ENCODE data around the gene THEMIS.

The THEMIS gene

DNA sequence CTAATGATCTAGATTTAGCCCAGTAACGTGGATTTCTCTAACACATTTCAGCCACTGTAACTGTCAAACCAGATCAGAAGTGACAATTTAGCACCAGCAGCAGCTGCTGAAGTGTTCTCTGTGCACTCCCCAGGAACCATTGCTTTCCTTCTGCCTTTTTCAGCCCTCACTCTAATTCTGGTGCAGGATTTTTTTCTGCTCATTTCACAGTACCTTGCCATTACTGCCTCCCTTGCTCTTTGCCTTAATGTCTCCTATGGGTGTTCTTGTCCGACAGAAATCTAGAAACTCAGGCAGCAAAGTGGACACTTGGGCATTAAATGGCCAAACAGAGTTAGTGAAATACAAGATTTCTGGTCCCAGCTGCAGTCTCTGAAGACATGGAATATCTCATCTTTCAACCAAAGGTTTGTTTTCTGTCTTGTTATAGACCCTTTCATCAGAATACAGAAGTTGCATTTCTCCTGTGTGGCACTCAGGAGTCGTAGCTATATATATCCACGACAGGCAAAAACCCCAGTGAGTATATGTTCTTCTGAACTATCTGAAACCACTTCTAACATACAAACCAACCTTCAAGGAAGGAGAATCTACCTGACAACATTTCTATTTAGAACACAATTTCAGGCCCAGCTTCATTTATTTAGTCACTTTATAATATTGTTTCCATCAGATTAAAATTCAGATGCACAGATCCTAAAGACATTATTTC lies 92.9 kb downstream of the THEMIS start:
- H3K4me3 ChIP-seq (replicated peaks; ENCODE audit: low read depth, low read length), result no peak overlapping the region
- DNase-seq (ENCODE audit: extremely low read depth, low read depth), result no peak
- TF ChIP-seq, protein P1, sequence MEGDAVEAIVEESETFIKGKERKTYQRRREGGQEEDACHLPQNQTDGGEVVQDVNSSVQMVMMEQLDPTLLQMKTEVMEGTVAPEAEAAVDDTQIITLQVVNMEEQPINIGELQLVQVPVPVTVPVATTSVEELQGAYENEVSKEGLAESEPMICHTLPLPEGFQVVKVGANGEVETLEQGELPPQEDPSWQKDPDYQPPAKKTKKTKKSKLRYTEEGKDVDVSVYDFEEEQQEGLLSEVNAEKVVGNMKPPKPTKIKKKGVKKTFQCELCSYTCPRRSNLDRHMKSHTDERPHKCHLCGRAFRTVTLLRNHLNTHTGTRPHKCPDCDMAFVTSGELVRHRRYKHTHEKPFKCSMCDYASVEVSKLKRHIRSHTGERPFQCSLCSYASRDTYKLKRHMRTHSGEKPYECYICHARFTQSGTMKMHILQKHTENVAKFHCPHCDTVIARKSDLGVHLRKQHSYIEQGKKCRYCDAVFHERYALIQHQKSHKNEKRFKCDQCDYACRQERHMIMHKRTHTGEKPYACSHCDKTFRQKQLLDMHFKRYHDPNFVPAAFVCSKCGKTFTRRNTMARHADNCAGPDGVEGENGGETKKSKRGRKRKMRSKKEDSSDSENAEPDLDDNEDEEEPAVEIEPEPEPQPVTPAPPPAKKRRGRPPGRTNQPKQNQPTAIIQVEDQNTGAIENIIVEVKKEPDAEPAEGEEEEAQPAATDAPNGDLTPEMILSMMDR (IDR thresholded peaks at IDR 0.05; ENCODE audit: low read depth, low read length, missing control alignments), result no peak

DNA sequence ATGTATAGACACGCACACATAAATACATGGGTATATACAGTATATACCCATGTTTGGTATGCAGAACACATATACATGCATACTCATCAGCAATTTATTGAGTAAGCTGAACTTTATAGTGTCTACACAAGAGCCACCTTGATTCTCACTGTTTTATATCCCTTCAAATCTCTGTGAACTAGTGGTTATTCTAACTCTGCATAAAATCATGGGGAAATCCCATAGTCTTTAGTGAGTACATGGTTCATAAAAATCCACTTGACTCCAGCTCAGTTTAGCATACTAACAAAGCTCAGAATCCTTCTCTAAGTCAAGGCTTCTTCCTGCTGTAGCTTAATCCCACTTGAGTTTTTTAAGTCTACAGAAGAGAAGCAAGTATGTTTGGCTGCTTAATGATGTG lies 104.1 kb downstream of the THEMIS start:
- no peak overlapping the region for H3K4me3 ChIP-seq (replicated peaks; ENCODE audit: low read depth, low read length)
- TF ChIP-seq, protein P1 (IDR thresholded peaks at IDR 0.05; ENCODE audit: low read depth, low read length, missing control alignments), result no peak
- no peak for DNase-seq (ENCODE audit: extremely low read depth, low read depth)

DNA sequence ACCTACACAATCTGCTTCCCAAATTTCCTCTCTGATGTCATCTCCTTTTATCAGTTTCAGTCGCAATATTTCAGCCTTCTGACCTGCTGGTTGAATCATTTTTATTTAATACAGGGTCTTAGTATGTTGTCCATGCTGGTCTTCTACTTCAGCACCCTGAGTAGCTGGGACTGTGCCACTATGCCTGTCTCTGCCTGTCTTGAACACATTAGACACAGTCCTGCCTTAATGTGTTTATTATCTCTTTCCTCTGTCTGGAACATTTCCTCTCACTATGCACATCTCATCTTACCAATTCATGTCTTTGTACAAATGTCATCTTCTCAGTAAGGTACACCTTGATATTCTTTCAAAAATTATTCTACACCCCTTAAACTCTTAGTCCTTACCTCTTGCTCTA lies 106.5 kb downstream of the THEMIS start:
- no peak for DNase-seq (ENCODE audit: extremely low read depth, low read depth)
- TF ChIP-seq, protein P1 (IDR thresholded peaks at IDR 0.05; ENCODE audit: low read depth, low read length, missing control alignments), result no peak
- H3K4me3 ChIP-seq (replicated peaks; ENCODE audit: low read depth, low read length), result no peak overlapping the region

DNA sequence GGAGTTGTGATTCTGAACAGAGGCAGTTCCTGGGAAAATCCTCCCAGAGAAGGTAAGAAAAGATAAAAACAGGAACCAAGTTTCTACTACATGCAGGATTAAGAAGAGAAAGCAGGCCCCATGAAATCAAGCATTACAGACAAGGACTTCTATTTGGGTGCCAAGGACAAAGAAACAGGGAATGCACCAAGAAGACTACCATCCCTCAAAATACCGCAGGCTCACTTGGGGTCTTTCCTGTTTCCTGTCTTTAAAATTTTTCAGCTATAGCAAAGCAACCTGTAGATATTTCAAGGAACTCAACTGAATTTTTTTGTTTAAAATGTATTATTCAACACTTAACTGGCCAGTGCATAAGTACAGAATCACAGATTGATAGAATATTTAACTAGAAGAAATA lies 107.5 kb downstream of the THEMIS start:
- no peak overlapping the region for H3K4me3 ChIP-seq (replicated peaks; ENCODE audit: low read depth, low read length)
- TF ChIP-seq, protein P1 (IDR thresholded peaks at IDR 0.05; ENCODE audit: low read depth, low read length, missing control alignments), result no peak
- no peak for DNase-seq (ENCODE audit: extremely low read depth, low read depth)

DNA sequence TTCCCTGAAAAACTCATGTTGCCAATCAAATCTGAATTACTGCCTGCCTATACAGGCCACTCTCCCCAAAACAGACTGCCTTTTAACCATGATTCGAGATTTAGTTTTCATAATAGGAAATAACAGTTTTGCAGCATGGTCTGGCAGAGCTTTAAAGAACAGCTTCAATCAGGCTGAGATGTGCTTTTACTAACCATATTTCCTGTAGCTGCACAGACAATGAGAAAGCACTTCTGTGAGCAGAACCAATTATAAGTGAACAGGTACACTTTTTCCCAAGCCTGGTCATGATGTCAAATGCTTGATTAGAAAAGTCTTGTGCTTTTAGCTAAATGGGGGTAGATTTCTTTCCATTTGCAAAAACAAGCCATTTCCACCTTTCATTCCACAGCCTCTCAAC lies 108.2 kb downstream of the THEMIS start:
- TF ChIP-seq, protein P1 (IDR thresholded peaks at IDR 0.05; ENCODE audit: low read depth, low read length, missing control alignments), result no peak
- H3K4me3 ChIP-seq (replicated peaks; ENCODE audit: low read depth, low read length), result no peak overlapping the region
- no peak for DNase-seq (ENCODE audit: extremely low read depth, low read depth)

DNA sequence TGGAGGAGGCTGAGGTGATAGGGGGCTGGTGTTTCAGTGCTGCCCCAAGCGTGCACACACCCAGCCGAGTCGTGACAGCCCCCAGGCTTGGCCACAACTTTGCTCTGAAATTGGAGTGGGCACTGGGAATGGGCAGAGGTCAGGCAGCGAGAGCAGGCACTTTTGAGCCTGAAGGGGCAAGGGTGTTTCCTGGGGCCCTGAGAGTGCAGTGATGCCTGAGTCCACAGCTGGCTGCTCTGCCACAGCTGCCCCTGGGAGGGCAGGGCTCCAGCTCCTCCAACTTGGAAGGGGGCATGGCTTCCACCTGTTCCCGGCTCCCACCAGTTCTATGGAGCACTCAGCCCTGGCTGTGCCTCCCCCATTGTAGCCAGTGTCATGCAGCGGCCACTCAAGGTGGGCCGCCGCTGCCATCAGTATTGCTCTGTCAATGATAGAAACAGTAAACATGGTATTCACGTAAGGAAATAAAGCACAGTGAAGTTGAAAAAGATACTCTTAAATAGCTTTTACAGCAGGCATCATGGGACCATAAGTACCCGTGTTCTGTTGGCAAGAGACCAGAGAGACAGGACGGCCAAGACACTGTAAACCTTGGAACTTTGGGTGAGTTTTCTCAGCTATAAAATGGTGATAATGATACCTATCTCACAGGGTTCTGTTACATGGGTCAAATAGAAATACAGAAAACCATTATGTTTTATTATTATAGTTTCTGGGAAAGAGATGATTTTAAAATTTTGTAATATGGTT lies 108.9 kb downstream of the THEMIS start:
- TF ChIP-seq, protein P1 (IDR thresholded peaks at IDR 0.05; ENCODE audit: low read depth, low read length, missing control alignments), result no peak
- no peak for DNase-seq (ENCODE audit: extremely low read depth, low read depth)
- no peak overlapping the region for H3K4me3 ChIP-seq (replicated peaks; ENCODE audit: low read depth, low read length)
